ENCODE data around the gene REXO5.

REXO5 gene

DNA sequence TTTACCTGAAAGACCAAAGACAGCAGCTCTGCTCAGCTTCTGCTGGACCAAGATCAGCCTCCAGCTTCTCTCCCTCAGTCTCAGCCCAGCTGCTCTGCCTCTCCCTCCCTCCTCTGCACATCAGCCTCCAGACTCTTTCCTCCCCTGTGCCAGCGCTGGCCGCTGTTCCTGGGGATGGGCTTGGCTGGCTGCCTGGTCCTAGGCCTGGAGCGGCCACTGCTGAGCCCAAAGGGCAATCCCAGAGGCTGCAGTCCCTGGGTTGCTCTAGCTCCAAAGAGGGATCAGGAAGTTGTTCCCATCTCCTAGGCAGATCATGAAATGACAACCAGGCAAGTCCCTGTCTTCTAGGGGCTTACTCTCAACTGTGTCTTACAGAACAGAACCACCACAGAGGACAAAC is 62.6 kb downstream of the REXO5 start:
- H3K4me1 Mint-ChIP-seq = peaks cover 54% of the 10 kb centered on the region
- H3K27ac Mint-ChIP-seq = peak overlapping the region in 2 of 3 experiments; percentile 17 to 72
- H3K36me3 Mint-ChIP-seq (ENCODE audit: low read depth) = peaks cover 14% of the 10 kb centered on the region
- TF ChIP-seq, protein P1, sequence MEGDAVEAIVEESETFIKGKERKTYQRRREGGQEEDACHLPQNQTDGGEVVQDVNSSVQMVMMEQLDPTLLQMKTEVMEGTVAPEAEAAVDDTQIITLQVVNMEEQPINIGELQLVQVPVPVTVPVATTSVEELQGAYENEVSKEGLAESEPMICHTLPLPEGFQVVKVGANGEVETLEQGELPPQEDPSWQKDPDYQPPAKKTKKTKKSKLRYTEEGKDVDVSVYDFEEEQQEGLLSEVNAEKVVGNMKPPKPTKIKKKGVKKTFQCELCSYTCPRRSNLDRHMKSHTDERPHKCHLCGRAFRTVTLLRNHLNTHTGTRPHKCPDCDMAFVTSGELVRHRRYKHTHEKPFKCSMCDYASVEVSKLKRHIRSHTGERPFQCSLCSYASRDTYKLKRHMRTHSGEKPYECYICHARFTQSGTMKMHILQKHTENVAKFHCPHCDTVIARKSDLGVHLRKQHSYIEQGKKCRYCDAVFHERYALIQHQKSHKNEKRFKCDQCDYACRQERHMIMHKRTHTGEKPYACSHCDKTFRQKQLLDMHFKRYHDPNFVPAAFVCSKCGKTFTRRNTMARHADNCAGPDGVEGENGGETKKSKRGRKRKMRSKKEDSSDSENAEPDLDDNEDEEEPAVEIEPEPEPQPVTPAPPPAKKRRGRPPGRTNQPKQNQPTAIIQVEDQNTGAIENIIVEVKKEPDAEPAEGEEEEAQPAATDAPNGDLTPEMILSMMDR (IDR thresholded peaks at IDR 0.05; ENCODE audit: unreplicated experiment in 3 of 3) = no peak
- no peak overlapping the region for H3K4me3 Mint-ChIP-seq
- no peaks in the 10 kb centered on the region for H3K9me3 Mint-ChIP-seq
- H3K27me3 Mint-ChIP-seq (ENCODE audit: low read depth) = no peaks in the 10 kb centered on the region

DNA sequence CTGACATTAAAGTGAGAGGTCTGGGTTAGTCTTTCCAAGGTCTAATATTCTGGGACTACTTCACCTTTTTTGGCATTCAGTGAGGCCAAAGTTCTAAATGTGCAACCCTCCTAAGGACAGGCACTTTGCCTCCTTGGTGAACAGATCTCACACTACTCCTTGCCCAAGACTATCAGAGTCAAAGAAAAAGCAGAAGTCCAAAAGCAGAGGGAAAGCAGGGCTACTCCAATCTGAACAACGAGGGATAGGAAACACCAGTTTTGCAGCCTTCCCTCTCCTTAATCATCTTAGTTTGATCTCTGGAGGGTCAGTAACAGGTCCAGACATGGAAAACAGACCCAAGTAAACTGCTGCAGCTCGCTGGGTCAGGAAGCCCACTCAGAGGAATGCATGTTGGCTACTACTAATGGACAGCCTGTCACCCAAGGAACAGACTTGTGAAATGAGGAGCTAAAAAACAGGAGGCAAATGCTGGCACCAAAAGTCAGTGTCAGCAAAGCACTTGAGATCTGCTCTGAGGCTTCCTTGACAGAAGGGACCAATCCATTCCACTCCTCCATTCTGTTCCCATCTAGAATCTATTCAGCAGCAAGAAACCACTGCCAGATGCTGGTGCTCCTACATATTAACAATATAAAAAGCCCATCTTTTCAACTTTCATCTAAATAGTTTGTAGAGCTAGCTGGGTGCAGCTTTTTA is 63.9 kb downstream of the REXO5 start:
- H3K27me3 Mint-ChIP-seq (ENCODE audit: low read depth) = no peaks in the 10 kb centered on the region
- peak overlapping the region; percentile 34 to 72 (median 69) for H3K27ac Mint-ChIP-seq
- no peaks in the 10 kb centered on the region for H3K9me3 Mint-ChIP-seq
- TF ChIP-seq, protein P1 (IDR thresholded peaks at IDR 0.05; ENCODE audit: unreplicated experiment in 3 of 3) = no peak
- peaks cover 10% of the 10 kb centered on the region for H3K36me3 Mint-ChIP-seq (ENCODE audit: low read depth)
- H3K4me1 Mint-ChIP-seq = peaks cover 54% of the 10 kb centered on the region
- H3K4me3 Mint-ChIP-seq = no peak overlapping the region

DNA sequence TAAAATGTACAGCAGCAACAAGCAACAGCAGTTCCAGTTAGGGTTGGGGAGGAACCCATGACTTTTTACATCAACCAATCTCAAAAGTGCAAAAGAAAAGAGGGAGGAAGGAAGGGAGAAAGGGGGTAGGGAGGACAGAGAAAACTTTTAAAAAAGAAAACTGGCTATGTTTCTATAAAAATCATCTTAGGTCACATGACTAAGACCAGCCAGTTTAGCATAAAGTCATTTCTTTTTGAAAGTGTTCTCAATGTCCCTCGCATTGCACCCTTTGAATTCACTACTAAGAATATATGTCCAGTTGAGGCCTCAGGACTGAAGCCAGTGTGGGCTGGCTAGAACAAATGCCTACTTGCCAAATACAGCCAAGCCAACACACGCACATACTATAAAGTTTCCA is 64.9 kb downstream of the REXO5 start:
- Mint-ChIP-seq H3K9me3 (no peaks in the 10 kb centered on the region), H3K4me1 (peaks cover 47% of the 10 kb centered on the region), H3K4me3 (no peak overlapping the region), H3K27ac (peak overlapping the region; percentile 48 to 72 (median 69)), H3K36me3 (ENCODE audit: low read depth) (peaks cover 10% of the 10 kb centered on the region), H3K27me3 (ENCODE audit: low read depth) (no peaks in the 10 kb centered on the region)
- TF ChIP-seq, protein P1 (IDR thresholded peaks at IDR 0.05; ENCODE audit: unreplicated experiment in 3 of 3) = no peak

DNA sequence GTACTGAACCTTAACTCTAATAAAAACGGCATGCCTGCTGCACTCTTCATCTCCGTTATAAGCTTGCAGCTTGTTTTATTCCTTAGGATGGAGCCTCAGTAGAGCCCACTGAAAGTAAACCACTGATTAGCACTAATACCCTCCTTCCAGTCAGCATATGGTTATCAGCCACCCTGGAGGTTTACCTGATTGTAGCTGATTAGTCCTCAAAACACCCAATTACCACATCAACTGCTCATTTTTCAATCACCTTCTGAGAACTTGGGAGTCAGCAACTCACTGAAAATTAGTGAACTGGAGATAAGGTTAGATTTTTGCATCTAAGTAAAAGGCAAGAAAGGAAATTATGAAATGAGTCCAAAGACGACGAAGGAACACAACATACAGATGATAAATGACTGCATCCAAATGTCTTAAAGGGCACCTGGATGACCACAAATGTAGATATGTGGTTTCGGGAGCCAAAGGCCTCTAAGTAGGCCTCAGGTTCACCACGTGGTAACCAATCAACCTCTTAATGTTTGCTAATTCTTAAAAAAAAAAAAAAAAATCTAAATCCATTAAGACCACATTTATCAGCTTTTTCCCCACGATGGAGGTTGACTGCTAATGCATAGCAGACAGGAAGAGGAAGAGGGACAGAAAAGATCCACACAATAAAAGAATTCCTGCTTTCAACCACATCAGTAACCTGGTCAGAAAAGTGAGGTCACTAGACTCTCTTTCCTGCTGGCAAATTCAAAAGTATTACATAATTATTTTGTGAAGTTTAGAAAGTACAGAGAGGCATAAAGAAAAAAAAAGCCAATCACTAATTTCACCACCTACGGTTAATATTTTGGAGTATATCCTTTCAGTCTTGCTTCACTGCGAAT is 65.9 kb downstream of the REXO5 start:
- Mint-ChIP-seq H3K4me3 (no peak overlapping the region), H3K27me3 (ENCODE audit: low read depth) (no peaks in the 10 kb centered on the region), H3K4me1 (peaks cover 38% of the 10 kb centered on the region), H3K27ac (peak overlapping the region in 2 of 3 experiments; percentile 48 to 69), H3K9me3 (no peaks in the 10 kb centered on the region), H3K36me3 (ENCODE audit: low read depth) (peaks cover 13% of the 10 kb centered on the region)
- TF ChIP-seq, protein P1 (IDR thresholded peaks at IDR 0.05; ENCODE audit: unreplicated experiment in 3 of 3) = no peak

DNA sequence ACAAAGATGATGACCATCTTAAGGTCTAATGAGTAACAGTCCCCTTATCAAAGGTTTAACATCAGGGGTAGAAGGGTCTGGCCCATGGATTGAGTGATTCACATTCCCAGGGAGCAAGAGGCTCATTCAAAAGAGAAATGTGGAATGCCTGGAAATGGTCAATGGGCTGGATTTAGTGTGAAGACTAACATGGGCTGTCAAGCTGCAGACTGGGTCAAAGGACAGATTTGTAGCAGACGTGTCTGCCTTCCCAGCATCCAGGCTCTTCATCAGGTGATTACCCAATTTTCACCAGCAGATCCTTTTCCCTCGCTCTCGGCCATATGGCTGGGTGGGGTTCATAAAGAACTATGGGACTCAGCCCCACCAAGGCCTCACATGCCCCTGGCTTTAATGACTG is 67.0 kb downstream of the REXO5 start:
- Mint-ChIP-seq H3K27me3 (ENCODE audit: low read depth) (no peaks in the 10 kb centered on the region), H3K9me3 (no peaks in the 10 kb centered on the region), H3K27ac (peak overlapping the region in 1 of 3 experiments; percentile 9), H3K4me1 (peaks cover 33% of the 10 kb centered on the region), H3K36me3 (ENCODE audit: low read depth) (peaks cover 7% of the 10 kb centered on the region), H3K4me3 (no peak overlapping the region)
- TF ChIP-seq, protein P1 (IDR thresholded peaks at IDR 0.05; ENCODE audit: unreplicated experiment in 3 of 3) = no peak

Data from nephron (organoid).